Measurements from ENCODE around the gene CXorf38.
A peak's percentile ranks its signal among the peaks of the same experiment; 100 is the strongest.
"Not testable (repeated sequence)": the region's sequence is repeated elsewhere in the genome, so short reads cannot be mapped to it uniquely, and the experiment has no call there.

The CXorf38 gene

DNA sequence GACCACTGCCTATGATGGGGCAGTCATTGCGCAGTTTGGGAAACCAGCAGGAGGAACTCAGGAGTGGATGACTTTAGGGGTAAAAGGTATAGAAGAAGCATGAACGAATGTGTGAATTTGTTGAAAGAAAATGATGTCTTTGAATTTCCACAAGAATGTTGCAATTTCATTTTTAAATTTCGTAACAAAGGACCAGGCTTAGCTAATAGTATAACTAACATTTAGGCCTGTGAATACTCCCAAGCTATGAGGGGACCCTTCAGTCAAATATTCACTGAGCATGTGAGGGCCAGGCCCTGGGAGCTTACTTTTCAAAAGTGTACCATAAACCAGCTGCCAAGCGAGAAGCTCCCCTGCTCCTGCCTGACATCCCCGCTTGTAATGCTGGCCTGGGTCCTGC lies 18.9 kb downstream of the CXorf38 start:
- DNase-seq (ENCODE audit: low read depth) = no peak

DNA sequence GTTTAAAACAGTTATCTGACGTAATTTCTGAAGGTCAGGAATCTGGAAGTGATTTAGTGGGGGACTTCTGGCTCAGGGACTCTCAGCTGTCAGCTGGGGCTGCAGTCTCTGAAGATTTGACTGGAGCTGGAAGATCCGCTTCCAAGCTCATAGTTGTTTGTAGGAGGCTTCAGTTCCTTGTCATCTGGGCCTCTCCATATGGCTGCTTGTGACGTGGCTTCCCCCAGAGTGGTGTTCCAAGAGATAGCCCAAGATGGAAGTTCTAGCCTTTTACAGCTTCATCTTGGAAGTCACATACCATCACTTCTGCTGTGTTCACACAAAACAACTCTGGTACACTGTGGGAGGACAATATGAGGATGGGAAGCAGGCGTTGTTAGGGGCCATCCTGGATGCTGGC lies 22.1 kb downstream of the CXorf38 start:
- no peak for DNase-seq (ENCODE audit: low read depth)

DNA sequence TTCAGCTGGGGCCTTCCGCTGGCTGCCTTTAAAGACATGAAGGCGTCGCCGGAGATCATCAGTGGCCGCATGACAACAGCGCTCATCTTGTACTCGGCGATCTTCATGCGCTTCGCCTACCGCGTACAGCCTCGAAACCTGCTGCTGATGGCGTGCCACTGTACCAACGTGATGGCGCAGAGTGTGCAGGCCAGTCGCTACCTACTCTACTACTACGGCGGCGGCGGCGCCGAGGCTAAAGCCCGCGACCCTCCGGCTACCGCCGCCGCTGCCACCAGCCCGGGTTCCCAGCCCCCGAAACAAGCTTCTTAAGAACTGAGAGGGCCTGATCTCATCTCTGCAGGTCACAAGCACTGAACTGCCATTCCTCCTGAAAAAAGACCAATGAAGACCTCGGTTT lies 23.7 kb downstream of the CXorf38 start:
- no peak for DNase-seq (ENCODE audit: low read depth)

DNA sequence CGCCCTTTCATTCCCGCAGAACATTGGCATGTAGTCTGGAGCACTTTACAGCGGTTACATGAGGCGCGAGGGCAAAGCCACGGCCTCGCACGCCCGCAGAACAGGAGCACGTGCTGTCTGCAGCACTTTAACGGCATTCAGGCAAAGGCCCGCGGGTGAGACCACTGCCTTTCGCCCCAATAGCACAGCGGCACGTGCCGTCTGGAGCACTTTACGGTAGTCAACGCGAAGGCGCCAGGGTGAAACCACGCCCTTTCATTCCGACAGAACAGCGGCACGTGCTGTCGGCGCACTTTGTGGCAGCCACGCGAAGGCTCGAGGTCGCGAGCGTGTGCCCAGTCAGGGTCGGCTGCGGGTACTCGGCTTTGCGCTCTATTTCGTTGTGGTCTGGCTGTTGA lies 24.2 kb downstream of the CXorf38 start, which contains the start of gene MPC1L:
MPC1L (plus strand) TSS at position 290 of the 398 bp plus-strand sequence. CDS start 138 bp downstream, outside the sequence.
- no peak for DNase-seq (ENCODE audit: low read depth)

DNA sequence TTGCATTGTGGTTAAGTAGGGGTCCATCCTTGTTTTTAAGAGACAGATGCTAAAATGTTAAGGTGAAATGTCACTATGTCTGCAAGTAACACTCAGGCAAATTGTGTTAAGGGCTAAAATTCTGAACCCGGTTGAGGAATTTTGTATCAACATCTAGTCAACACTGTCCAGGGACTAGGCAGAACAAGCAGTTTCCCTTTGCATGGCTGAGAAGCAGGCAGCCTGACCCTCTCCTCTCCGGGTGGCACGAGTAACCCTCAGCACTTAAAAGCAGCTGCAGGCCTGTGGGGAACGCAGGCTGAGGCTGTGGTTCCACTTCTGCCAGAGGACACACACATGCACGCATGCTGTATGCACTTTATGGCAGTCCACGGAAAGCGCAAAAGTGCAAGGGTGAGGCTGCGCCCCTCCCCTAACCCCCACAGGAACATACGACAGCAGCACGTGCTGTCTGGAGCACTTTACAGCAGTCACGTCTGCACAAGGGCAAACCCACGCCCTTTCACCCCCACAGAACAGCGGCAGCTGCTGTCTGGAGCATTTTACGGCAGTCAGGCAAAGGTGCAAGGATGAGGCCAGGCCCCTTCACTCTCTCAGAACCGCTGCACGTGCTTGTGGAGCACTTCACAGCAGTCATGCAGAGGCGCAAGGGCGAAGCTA lies 24.8 kb downstream of the CXorf38 start:
- no peak for DNase-seq (ENCODE audit: low read depth)

DNA sequence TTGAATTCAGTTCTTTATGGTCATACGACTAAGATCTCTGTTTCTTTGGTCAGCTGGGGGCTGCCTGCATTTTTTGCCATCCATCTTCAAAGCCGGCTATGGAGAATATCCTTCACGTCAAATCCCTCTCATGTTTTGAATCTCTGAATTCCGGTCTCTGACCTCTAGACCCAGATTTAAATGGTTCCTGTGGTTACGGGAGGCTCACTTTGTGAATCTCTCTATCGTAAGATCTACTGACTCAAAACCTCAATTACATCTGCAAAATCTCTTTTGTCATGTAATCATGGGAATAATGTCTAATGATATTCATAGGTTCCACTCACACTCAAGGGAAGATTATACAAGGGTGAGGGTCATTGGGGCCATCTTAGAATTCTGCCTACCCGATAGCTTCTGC lies 29.8 kb downstream of the CXorf38 start:
- DNase-seq (ENCODE audit: low read depth) = no peak

DNA sequence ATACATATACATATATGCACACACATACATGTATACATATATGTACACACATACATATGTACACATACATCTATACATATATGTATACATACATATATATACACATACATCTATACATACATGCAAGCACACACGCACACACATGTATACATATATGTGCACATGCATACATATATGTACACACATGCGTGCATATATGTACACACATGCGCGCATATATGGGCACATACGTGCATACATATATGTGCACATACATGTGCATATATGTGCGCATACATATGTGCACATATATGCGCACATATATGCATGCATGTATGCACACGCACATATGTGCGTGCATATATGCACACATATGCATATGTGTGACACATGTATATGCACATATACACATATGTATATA lies 31.4 kb downstream of the CXorf38 start:
- DNase-seq (ENCODE audit: low read depth) = no peak

DNA sequence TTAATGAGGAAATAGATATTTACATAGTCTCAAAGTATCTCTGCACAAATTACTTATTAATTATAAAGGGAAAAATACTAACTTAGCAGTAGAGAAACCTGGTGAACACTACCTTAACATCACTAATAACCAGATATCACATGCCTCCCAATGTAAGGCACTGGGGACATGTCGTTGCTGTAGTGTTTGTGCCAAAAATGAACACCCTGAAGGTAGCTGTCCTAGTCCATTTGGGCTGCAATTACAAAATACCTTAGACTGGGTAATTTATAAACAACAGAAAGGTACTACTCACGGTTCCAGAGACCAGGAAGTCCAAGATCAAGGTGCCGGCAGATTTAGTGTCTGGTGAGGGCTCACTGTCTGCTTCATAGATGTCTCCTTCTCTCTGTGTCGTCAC lies 34.9 kb downstream of the CXorf38 start:
- DNase-seq (ENCODE audit: low read depth) = no peak

DNA sequence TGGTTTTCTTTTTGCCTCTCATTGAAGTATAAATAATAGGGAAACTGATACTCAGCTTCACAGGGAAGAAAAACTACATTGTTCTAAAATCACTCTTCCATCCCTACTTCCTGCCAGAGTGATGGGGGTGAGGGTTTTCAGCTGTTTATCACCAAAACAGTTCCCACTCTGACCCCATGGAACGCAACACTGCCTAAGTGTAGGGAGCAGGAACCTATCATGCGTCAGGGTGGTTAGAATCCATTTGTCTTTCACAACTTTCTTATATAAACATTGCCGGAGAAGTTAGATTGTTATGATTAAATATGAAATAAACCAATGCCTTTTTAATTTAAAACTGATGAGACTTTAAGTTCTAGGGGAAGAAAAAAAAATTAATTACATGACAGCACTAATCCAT lies 40.0 kb downstream of the CXorf38 start:
- no peak for DNase-seq (ENCODE audit: low read depth)

DNA sequence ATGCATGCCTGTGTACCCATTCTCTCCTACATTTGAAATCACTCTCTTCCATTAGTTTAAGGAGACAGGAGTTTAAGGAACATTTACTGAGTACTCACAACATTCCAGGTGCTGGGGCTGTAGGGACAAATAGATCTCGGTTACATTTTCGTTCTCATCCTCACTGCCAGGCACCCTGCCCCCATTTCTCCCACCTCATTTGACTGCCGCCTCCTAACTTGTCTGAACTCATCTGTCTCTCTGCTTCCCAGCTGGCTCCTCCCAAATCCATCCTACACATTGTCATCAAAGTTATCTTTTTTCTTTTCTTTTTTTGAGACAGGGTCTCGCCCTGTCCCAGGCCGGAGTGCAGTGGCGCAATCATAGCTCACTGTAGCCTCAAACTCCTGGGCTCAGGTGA lies 43.9 kb downstream of the CXorf38 start:
- DNase-seq (ENCODE audit: low read depth) = no peak

DNA sequence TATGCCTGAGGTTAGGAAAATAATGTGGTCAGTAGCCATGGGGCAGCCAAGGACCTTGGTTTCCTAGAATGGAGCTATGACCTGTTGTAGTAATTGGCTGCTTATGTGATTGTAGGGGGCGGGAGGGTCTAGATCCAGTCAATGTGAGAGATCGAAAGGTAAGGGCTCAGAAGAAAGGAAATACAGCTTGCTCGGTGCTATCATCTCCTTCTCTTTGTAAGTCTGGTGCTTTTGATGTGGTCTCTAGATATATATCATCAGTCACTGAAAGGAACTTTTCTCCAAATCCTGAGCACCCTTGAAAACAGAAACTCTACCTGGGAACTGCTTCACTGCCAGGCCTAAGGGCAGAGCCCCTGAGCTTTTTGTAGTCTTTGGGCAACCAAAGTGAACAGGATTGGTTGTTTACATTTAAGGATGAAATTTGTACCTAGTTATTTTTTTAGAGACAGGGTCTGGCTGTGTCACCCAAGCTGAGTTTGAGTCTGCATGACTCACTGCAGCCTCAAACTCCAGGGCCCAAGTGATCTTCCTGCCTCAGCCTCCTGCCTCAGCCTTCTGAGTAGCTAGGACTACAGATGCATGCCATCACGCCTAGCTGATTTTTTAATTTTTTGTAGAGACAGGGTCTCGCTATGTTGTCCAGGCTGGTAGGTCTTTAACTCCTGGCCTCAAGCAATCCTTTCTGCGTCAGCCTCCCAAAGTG lies 57.6 kb downstream of the CXorf38 start:
- DNase-seq (ENCODE audit: low read depth) = not testable (repeated sequence)

DNA sequence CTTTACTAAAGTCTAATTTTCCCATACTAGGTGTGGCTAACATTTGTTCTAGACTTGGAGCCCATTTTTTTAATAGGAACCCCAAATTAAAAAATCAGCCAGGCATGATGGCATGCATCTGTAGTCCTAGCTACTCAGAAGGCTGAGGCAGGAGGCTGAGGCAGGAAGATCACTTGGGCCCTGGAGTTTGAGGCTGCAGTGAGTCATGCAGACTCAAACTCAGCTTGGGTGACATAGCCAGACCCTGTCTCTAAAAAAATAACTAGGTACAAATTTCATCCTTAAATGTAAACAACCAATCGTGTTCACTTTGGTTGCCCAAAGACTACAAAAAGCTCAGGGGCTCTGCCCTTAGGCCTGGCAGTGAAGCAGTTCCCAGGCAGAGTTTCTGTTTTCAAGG lies 59.7 kb downstream of the CXorf38 start:
- DNase-seq (ENCODE audit: low read depth) = not testable (repeated sequence)

DNA sequence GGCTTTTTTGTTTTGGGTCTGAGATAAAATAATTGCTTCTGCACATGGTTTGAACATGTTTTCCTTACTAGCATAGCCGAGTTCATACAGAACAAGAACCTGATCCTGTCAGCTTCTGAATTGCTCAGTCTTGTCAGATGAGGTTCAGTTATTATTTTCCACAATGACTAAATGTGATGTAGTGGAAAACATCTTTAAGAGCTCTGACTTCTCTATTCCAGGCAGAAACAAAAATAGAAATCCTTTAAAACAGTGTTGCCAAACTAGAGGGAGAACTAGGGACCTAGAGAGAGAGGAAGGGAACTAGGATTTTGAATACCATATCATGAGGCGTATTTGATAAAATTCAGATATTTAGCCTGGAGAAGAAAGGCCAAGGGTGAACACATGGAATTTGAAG lies 64.5 kb downstream of the CXorf38 start:
- DNase-seq (ENCODE audit: low read depth) = no peak

DNA sequence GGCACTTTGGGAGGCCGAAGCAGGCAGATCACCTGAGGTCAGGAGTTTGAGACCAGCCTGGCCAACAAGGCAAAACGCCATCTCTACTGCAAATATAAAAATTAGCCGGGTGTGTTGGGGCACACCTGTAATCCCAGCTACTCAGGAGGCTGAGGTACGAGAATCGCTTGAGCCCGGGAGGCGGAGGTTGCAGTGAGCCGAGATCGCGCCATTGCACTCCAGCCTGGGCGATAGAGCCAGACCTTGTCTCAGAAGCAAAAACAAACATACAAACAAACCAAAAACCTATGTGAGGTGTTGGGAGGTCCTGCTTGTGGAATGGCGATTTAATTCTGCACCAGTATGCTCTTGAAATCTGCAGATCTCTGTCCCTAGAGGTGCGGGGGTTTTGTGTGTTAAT lies 65.2 kb downstream of the CXorf38 start:
- DNase-seq (ENCODE audit: low read depth) = not testable (repeated sequence)

DNA sequence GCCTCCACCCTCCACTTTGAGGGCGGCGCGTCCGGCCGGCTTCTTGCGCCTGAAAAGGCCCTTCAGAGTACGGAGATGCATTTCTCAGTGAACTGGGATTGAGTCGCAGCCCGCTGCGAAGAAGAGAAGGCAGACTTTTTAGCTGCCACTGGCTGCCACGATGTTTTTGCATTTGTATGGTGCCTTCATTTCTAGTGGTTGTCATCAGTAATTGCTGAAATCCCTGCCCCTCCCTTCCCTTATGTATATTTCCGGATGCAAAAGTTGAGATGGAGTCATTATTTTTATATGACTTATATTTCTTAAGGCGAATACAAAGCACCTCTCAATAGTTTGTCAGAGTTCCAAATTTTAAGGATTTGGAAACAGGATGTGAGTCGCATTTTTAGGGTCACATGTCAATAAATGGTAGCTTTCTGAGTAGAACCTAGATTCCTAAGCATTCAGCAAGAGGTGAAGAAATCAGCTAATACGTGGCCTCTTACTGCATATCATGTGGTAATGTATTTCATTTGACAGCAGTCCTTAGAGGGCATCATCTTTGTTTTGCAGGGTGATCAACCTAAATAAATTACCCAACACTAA lies 65.9 kb downstream of the CXorf38 start:
- no peak for DNase-seq (ENCODE audit: low read depth)

DNA sequence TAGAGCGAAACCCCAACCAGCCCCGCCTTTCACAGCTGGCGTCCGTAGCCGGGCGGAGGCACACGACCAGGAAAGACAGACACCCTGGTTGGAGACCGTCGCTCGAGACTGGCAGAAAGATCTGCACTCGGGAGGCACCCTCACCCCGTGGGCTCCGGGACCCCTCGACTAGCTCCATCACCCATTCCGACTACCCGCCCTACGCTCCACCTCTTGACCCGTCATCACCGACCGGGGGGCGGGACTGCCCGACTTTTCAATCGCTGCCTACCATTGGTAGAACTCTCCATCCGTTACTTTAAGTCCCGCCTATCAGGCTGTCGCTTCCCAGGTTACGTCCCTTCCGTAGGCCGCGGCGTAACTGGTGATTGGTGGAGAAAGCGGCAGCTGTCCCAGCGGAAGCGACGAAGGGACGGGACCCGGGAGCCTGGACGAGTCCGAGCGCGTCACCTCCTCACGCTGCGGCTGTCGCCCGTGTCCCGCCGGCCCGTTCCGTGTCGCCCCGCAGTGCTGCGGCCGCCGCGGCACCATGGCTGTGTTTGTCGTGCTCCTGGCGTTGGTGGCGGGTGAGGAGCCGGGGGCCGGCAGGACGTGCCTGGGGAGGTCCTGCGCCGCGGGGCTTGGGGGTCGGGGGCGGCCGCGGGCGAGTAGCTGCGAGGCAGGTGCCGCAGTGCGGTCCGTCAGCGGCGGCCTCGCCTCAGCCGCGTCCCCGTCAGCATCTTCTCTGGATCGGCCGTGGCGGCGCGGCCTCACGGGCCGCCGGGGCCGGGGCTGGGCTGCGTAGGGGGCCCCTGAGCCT lies 66.6 kb downstream of the CXorf38 start, which contains the start of gene ATP6AP2:
ATP6AP2 (plus strand) TSS at position 434 of the 799 bp plus-strand sequence; CDS start at position 530, 96 bp downstream.
- DNase-seq (ENCODE audit: low read depth) = peak; percentile 84

DNA sequence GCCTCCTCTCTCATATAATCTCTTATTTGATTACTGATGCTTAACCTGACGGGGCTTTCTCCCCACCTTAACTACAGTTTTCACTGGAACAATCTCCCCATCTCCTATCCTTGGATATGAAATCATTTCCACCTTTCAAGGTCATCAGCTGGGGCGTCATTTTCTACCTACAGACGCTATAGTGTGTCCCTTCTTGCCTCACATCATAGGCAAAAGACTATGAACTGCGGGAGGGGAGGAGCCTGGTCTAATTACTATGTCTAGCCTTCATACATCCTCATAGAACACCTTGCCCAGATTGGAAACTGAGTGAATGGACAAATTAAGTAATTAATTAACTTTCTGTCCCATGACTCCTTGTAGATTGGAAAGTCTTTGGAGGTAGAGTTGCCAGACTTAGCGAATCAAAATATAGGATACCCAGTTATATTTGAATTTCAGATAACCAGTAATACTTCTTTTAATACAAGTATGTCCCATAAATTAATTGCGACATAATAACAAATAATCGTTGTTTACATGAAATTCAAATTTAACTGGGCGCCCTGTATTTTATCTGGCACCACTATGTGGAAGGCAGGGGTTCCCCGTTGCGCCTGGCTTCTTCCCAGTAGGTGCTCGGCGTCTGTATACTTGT lies 67.3 kb downstream of the CXorf38 start:
- no peak for DNase-seq (ENCODE audit: low read depth)

DNA sequence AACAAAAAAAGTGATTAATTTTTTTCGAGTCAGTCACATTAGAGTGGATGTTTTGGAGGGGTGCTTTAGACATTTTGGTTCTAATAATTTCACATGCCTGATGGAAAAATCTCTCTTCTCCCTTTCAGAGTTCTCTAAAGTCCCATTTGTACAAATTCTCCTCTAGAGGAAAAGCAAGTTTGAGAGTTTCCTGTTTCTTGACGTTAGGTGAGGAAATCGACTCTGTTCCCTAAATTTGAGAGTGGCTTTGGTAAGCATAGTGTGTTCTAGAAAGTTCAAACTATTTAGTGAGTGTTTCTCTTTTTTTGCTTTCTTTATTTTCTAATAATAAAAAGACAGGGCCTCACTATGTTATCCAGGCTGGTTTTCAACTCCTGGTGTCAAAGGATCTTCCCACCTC lies 68.2 kb downstream of the CXorf38 start:
- no peak for DNase-seq (ENCODE audit: low read depth)

DNA sequence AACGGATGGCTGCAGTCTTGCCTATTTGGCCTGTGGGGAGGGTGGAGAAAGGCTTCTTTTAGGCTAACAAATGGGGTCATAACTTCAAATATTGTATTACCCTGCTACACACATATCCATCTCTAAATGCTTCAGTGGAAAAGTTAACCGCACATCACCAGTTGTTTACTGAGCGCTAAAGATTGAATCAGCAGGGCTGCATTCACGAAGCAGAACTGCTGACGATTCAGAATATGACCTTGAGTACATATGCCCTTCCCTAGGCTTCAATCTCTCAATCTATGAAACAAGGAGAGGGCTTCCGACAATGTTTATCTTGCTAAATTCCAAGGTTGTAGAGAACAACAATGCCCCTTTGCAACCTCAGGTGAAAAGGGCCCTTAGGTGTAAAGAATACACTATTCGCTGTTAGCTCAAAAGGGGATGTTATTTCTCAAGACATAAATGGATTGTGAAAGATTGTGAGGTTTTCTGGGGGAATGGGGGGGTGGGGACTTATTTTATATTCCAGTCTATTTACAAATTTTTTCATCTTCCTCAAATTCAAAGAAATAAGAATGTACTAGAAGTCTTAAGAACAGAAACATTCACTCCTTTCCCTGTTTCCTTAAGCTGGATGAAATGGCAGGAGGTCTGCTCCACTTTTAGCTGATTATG lies 69.2 kb downstream of the CXorf38 start:
- no peak for DNase-seq (ENCODE audit: low read depth)

All from activated T-cell treated with anti-CD3 and anti-CD28 coated beads for 24 hours (primary cell).